Stimulated activated naive CD4-positive, alpha-beta T cell (primary cell): Measurements from ENCODE around the gene SYTL4.
A peak's percentile ranks its signal among the peaks of the same experiment; 100 is the strongest.

ENCODE experiments used
- DNase-seq, 6 experiments: peaks; one replicate each; lab custom pipeline; 2025; lab: John Stamatoyannopoulos, UW

SYTL4 gene

GRCh38 chrX:100695302-100695701 is 36.6 kb downstream of the SYTL4 start:
- DNase-seq = no peak

GRCh38 chrX:100687546-100687945 is 44.4 kb downstream of the SYTL4 start:
- DNase-seq = no peak

- DNase-seq = no peak
Measured at GRCh38 chrX:100687128-100687527, 44.8 kb downstream of the SYTL4 start.

- DNase-seq = no peak
Measured at GRCh38 chrX:100685997-100686305, 46.0 kb downstream of the SYTL4 start.

GRCh38 chrX:100685284-100685996 is 46.5 kb downstream of the SYTL4 start:
- peak; percentile 8 to 72 (median 38) for DNase-seq

- DNase-seq = no peak
Measured at GRCh38 chrX:100682939-100683338, 49.0 kb downstream of the SYTL4 start.

GRCh38 chrX:100681599-100681998 is 50.3 kb downstream of the SYTL4 start:
- no peak for DNase-seq

- no peak for DNase-seq
Measured at GRCh38 chrX:100680756-100681155, 51.2 kb downstream of the SYTL4 start.

- DNase-seq = no peak
Measured at GRCh38 chrX:100677611-100678181, 54.2 kb downstream of the SYTL4 start.

GRCh38 chrX:100674705-100675104 is 57.2 kb downstream of the SYTL4 start:
- no peak for DNase-seq

GRCh38 chrX:100673397-100673953 is 58.4 kb downstream of the SYTL4 start:
- DNase-seq = no peak

- DNase-seq = no peak
Measured at GRCh38 chrX:100672966-100673365, 59.0 kb downstream of the SYTL4 start.

GRCh38 chrX:100663642-100664041 is 68.3 kb downstream of the SYTL4 start:
- DNase-seq = no peak

GRCh38 chrX:100662796-100663195 is 69.1 kb downstream of the SYTL4 start:
- no peak for DNase-seq

- DNase-seq = no peak
Measured at GRCh38 chrX:100662170-100662569, 69.8 kb downstream of the SYTL4 start.

GRCh38 chrX:100659431-100660137 is 72.3 kb downstream of the SYTL4 start:
- DNase-seq = no peak

- DNase-seq = no peak
Measured at GRCh38 chrX:100658941-100659381, 73.0 kb downstream of the SYTL4 start.

- no peak for DNase-seq
Measured at GRCh38 chrX:100654261-100654660, 77.7 kb downstream of the SYTL4 start.

GRCh38 chrX:100652266-100652665 is 79.7 kb downstream of the SYTL4 start:
- DNase-seq = no peak

GRCh38 chrX:100650841-100651240 is 81.1 kb downstream of the SYTL4 start:
- DNase-seq = no peak

- no peak for DNase-seq
Measured at GRCh38 chrX:100649550-100650356, 82.2 kb downstream of the SYTL4 start.
